Right ventricle myocardium inferior (tissue), 1 donor: ENCODE results near the gene SBF2. TPM values are rescaled to one million over a fixed set of nuclear protein-coding genes. Genes with fewer than 3 reads are reported as not detected.
"Not testable (repeated sequence)": the region's sequence is repeated elsewhere in the genome, so short reads cannot be mapped to it uniquely, and the experiment has no call there.

Source experiments
- ATAC-seq: fragments of 200-7000 bp; cut with Tn5 transposase; one replicate; pipeline ENCODE4 v1.9.1; 2020; ENCODE audit warnings: mild to moderate bottlenecking, moderate library complexity
- DNase-seq: peaks from one replicate; pipeline ENCODE4 v3.0.0; 2021; ENCODE audit errors: missing footprints
- intact Hi-C: fragments of 100-400 bp; cut with DNase I; formaldehyde crosslinking; loops from one replicate; pipeline ENCODE4 v1.11.0; 2022
- total RNA-seq: library from RNA; stranded (reverse); fragmentation: NEBNext Ultra II Directional; extraction: Animal tissue kit (Norgen Biotek cat#: 25700); gene quantifications from one replicate; pipeline ENCODE4 v1.2.1, GENCODE V29; 2021
- donor health status: DM: no; HTN: yes; CAD: no; lungs with severe emphysema.

The SBF2 gene
- total RNA-seq, 1 donor from 2014 or later: 16.7 TPM

DNA sequence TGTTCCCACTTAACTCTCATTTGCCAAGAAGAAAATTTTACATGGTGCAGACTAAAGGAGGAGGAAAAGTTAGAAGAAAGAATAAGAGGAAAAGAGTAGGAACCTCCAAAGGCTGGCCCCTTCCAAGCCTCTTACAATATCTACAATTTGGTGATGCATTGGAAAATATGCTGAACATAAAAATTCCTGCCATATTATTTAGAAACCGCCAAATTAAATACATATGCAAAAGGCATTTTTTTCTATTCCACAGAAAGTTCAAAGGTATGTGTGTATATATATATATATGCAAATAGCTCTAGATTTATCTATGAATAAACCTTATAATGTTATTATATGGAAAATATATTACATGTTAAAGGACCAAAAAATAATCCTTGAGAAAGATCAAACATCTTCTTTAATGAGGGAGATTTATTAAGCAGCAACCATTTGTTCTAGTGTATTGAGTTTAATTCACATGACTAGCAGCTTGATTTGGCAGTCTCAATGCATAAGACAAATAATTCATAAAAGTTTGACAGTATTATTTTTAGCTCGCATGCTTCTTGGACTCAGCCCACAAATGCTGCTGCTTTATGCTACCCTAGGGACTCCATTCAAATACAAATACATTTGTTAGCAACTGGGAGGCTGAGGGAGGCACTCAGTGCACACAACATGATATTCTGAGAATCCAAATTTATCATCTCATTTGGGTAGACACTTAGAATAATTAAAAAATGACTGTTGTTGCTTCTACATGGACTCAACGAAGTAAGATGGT, 184.9 kb downstream of the SBF2 start:
- ATAC-seq: peak; percentile 72
- intact Hi-C loops: no loop called here
- no peak for DNase-seq

DNA sequence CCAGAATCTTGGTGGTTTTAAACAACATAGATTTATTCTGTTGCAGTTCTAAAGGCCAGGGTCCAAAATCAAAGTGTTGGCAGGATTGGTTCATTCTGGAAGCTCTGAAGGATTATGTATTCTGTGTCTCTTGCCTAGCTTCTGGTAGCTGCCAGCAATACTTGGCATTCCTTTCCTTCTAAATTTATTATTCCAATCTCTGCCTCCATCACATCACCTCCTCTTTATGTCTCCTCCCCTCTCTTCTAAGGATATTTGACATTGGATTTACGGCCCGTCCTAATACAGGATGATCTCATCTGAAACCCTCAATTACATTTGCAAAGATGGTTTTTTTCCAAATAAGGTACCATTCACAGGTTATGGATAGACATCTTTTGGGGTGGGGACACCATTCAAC, 186.5 kb downstream of the SBF2 start:
- ATAC-seq (no peak), DNase-seq (no peak)
- intact Hi-C loops: no loop called here

DNA sequence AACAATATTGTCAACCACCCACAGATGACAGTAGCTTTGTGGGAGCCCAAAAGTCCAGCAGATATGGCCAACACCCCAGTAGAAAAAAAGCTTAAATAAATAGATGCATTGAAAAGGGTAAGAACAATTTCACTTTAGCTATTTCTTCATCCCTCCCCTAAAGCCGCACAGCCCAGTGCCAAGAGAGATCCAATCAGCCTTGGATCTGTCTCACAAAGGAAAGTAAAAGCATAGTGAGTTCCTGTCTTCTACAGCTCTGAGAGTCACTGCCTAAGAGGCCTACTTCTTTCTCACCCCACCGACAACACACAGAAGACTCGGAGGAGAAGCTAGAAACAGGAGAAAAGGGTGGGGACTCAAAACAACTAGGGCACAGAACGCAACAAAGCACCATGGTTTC, 196.4 kb downstream of the SBF2 start:
- ATAC-seq (no peak), DNase-seq (no peak)
- intact Hi-C loops: no loop called here

DNA sequence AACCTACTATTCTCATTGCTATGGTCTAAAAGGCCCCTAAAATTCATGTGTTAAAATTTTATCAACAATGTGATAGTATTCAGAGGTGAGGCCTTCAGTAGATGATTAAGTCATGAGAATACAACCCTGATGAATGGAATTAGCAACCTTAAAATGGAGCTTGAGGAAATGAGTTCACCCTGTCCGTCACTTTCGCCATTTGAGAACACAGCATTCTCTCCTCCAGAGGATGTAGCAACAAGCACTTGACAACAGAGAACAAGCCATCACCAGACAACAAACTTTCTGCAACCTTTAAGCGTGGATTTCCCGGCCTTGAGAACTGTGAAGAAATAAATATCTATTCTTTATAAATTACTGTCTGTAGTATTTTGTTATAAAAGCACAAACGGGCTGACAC, 197.0 kb downstream of the SBF2 start:
- ATAC-seq (no peak), DNase-seq (no peak)
- intact Hi-C loops: no loop called here

DNA sequence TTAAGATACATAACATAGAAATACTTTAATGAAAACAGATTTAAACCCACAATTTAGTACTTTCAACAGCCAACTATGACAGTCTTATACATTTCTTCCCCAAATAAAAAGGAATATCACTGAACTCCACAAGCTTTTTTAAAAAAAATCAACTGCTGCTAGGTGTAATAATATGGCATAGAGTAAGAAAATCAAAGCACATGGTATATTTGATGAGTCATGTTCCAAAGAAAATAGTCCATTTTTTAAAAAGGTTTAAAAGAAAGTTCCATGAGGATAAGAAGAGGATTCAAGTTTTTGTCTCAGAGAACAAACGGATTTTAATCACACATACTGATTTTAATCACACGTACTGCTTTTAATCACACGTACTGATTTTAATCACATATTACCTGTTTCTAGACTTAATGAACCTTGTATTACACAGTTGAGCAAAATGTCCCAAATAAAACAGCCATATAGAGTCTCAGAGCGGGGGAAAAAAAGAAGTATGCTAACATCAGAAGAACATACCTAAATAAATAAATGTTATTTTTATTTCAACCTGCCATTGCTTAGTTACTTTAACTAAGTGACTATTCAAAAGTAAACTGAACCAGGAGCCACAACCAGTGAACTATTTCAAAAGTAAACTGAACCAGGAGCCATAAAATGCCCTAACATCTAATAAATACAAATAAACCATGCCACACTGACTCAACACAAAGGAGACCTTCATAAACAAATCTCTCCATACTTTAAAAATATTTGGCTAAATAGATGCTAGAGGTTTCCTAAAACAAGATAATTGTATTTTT, 198.4 kb downstream of the SBF2 start:
- ATAC-seq (no peak), DNase-seq (no peak)
- intact Hi-C loops: no loop called here

DNA sequence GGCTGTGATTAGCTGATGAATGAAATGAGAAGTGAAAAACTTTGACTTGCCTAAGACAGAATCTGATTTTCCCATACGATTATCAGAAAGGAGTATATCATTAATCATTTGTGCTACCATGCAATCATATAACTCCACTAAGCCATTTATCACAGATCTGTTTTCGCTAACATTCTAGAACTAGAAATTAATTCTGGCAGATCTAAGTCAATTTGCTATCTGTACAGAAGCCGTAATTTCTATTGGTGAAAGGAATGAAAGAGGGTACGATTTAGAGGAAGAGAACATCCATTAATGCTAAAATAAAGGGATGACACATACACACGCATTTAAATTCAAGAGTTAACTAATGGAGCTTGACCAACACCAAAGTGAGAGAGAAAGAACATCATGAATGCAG, 201.6 kb downstream of the SBF2 start:
- no peak for ATAC-seq
- intact Hi-C loops: no loop called here
- no peak for DNase-seq

DNA sequence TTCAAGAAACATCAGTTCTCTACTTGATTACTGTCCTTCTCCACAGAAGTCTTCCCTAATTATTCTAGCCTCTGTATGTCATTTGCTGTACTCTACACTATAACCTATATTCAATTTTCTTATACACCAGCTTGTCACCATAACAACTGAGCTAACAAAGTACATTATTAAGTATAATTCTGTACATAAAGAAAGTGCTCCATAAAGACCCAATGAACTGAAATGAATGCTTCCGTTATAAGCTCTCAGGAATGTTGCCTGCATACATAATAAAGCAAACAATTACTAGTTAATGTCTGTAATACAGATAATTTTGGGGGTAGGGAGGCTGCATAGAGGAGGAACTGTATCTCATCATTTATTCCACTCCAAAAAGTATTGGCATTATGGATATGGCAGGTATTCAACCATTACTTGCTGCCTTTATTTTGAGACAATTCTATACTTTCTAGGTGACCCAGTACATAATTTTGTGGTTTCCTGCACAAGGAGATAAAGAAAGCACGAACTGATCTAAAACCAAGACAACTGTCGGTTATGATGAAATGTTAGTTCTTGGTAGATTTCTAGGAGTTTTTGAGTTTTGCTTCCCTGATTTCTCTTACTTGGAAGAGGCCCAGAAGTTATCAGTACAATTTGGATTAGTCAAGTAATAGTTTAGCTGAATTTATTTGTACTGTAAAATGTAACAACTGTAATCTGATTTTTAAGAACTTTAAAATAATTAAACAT, 202.5 kb downstream of the SBF2 start:
- ATAC-seq (no peak), DNase-seq (no peak)
- intact Hi-C loops: no loop called here

DNA sequence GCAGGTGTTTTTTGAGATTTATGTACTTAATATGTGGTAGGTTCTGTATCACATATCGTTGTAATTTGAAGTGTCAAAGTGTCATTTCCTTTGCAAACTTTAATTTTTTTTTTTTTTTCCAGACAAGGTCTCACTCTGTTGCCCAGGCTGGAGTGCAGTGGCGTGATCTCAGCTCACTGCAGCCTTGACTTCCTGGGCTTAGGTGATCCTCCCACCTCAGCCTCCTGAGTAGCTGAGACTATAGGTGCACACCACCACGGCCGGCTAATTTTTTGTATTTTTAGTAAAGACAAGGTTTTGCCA, 206.1 kb downstream of the SBF2 start:
- DNase-seq, ATAC-seq, intact Hi-C loops: not testable (repeated sequence)

DNA sequence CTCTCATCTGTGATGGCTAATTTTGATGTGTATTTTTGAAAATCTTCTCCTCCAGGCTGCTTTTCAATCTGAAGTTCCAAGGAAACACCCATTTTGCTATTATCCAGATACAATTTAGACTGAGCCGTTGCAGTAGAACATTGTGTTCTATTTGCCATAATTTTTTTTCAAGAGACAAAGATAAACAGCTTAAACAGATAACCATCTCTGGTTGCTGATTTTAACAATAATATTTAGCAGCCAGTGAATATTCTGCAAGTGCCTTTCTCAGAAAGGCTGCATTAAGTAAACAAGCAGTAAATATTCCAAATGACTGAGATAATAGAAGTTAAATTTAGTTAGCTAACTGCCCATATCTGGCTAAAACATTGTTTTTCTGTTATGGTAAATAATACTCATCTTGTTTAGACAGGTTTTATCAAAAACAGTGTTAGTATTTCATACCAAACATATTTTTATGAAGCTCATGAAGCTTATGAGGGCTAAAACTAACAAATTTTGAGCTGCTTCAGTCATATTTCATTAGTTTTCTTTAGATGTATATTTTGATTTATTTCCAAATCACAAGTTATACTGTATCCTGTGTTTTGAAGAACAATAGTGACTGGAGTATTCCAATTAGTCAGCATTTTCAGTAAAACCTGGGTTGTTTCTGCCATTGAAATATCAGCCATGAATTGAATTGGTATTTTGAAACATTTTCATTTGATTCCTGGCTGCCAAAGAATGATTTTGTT, 206.7 kb downstream of the SBF2 start:
- intact Hi-C loops: no loop called here
- ATAC-seq: no peak

DNA sequence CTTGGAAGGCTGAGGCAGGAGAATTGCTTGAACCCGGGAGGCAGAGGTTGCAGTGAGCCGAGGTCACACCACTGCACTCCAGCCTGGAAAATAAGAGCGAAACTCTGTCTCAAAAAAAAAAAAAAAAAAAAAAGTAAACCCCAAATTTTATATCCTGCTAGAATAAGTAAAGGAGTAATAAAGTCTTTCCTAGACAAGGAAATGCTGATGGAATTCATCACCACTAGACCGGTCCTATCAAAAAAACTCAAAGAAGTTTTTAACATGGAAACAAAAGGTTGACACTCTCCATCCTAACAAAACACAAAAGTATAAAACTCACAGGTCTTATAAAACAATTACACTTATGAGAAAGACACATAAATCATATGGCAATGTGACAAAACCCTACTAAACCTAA, 213.9 kb downstream of the SBF2 start:
- ATAC-seq (no peak), DNase-seq (no peak)
- intact Hi-C loops: no loop called here

More for the DNA sequence above, 206.7 kb downstream of the SBF2 start:
- DNase-seq: no peak

DNA sequence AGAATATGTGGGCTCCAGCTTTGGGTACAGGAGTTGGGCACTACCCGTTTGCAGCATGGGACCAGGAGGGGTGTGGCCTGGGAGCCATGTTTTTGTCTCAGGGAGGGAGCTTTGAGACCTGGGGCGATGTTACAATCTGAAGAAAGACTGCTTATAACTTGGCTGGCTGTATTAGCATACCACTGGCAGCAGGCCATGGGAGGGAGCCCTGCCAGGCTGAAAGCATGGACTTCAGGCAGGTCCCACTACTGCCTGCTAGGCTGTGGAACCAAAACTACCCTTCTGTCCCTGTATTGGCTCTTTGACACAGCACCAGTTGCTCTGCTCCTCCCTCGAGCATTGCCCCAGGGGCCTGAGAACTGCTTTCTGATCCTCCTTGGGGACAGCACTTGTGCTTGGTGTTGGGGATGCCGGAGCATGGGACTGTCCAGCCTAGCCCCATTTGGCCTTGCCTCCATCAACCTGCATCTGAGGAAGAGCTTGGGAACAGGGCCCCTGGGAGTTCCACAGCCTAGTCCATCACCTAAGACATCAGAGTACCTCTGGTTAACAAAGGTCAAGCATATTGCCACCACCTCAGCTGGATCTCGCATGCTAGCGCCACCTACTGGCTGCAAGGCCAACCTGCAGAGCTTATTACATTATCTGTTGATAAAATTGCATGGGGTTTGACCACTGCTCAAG, 217.4 kb downstream of the SBF2 start:
- DNase-seq (peak; percentile 79), ATAC-seq (peak; percentile 65)
- intact Hi-C loops: no loop called here

DNA sequence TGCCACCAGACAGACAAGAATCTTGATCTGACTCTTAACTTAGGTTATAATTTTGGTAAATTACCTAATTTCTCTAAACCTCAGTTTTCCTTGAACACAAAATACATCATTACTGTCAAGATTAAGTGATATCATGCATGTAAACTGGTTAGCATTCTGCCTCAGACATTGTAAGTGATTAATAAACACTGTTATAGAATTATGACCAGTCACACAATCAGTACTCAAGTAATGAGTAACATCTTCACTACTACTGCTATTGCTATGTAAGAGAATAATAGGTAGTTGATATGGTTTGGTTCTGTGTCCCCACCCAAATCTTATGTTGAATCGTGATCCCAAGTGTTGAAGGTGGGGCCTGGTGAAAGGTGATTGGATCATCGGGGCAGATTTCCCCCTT, 218.9 kb downstream of the SBF2 start:
- intact Hi-C loops: no loop called here
- ATAC-seq: no peak

DNA sequence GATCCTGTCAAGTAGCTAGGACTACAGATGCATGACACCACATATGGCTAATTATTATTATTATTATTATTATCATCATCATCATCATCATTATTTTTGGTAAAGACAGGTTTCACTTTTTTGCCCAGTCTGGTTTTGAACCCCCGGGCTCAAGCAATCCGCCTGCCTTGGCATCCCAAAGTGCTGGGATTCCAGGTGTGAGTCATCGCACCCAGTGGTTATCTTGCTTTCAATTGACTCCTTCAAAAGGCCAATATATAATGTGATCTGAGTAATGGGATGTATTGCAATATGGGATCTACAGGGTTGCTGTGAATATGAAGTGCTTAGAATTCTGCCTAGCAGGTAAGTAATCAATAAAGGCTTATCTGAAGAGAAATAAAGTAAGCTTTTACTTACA, 221.2 kb downstream of the SBF2 start:
- DNase-seq (no peak), ATAC-seq (no peak)
- intact Hi-C loops: no loop called here

More for the DNA sequence above, 218.9 kb downstream of the SBF2 start:
- no peak for DNase-seq

DNA sequence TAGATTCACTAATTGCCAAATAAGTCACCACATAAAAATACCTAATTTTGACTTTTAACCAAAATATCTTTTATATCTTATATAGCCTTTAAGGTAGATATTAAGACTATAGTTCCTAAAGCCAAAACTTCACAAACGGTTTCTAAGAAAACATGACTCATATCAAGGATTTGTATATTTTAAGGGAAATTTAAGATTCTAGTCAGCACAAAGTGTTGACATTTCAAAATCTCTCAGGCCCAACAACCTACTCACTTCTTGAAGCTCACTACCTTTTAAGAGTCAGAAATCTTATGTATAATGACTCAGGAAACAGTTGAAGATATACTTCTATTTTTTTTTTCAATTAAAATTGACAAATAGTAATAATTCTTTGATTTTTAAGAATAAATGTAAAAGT, 221.9 kb downstream of the SBF2 start:
- no peak for DNase-seq
- intact Hi-C loops: no loop called here
- no peak for ATAC-seq

DNA sequence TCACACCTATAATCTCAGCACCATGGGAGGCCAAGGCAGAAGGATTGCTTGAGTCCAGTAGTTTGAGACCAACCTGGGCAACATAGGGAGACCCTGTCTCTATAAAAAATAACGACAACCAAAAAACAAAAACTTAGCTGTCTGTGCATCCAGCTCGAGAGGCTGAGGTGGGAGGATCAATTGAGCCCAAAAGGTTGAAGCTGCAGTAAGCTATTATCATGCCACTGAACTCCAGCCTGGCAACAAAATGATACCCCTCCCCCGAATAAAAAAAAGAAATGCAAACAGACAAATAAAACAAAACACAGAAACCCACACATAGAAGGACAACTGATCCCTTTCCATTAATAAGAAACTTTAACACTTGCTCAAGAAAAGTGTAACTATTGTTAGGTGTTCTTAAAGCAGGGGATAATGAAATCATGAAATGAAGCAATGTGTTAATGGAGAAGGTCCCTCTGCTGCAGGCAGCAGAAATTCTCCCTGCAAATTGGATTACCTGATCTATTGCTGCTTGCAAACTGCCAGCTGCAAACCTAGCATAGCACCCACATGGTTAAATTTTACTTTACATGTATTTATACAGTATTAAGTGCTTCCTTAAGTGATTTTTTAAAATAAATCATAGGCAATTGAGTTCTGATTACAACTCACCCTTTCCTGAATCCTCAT, 226.3 kb downstream of the SBF2 start:
- intact Hi-C loops: no loop called here
- ATAC-seq: no peak

DNA sequence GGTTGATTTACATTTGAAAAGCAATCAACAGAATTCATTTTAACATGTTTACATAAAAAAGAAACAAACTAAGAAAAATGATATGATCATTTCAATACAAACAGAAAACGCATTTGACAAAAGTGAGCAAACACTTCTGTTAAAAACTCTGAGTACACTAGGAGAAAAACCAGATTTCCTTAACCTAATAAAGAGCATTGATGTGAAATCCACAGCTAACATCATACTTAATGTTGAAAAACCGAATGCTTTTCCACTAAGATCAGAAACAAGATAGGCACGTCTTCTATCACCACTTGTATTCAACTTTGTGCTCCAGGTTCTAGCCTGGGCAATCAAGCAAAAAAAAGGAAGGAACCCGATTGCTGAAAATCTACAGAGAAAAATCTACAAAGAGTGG, 227.6 kb downstream of the SBF2 start:
- DNase-seq (no peak), ATAC-seq (no peak)
- intact Hi-C loops: no loop called here

More for the DNA sequence above, 226.3 kb downstream of the SBF2 start:
- DNase-seq: no peak

DNA sequence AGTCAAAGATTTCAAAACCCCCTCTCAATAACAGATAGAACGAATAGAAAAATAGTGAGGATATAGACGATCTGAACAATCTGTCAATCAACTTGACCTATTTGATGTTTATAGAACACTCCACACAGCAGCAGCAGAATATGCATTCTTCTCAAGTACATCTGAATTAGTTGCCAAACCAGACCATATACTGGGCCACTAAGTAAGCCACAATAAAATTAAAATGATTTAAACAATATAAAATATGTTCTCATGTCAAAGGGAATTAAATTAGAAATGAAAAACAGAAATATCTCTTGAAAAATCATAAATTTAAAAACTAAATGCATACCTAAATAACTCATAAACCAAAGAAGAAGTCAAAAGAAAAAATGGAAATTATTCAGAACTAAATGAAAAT, 229.2 kb downstream of the SBF2 start:
- ATAC-seq: no peak
- intact Hi-C loops: no loop called here
- no peak for DNase-seq

DNA sequence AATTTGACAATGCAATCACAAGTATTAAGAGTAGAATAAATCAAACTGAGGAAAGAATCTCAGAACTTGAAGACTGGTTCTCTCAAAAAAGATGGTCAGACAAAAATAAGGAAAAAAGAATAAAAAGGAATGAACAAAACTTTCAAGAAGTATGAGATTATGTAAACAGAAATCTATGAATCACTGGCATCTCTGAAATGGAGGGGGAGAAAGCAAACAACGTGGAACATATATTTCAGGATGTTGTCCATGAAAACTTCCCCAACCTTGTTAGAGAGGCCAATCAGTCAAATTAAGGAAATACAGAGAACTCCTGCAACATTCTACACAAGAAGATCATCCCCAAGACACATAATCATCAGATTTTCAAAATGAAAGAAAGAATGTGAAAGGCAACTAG, 235.7 kb downstream of the SBF2 start:
- intact Hi-C loops: no loop called here

More for the DNA sequence above, 235.7 kb downstream of the SBF2 start:
- no peak for ATAC-seq
- DNase-seq: no peak
